ENCODE measurements around the gene HCN3.
A peak's percentile ranks its signal among the peaks of the same experiment; 100 is the strongest.

HCN3 gene

DNA sequence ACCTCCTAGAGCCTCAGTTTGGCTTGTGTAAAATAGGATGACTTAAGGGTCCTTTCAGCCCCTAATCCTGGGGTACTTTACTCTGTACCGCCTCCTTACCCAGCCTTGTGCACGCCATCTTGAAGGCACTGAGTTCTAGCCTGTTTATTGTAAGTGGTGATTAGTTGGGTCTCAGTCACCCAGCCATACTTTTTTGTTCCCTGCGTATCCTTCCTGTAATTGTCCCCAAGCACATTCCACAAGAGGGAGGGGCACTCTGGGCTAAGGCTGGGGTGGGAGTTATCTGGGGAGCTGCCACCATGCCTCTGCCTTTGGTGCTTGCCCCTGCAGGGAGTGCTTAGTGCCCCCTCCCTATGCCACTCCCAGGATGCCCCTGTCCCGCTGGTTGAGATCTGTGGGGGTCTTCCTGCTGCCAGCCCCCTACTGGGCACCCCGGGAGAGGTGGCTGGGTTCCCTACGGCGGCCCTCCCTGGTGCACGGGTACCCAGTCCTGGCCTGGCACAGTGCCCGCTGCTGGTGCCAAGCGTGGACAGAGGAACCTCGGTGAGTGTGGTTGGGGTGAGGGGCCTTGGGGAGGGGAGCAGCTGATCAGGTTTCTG, 32.3 kb downstream of the HCN3 start:
- peak overlapping the region; percentile 93 for H3K14ac ChIP-seq (ENCODE audit: low read length)
- peak overlapping the region; percentile 92 for H2BK5ac ChIP-seq (ENCODE audit: low read depth, low read length, poor library complexity)
- peaks cover 19 to 26% of the 10 kb centered on the region in 2 experiments for H3K4me1 ChIP-seq (ENCODE audit: control insufficient read depth in 1 of 2, insufficient read depth in 2 of 2, low read length in 2 of 2)
- H3K9ac ChIP-seq (ENCODE audit: low read length) = peak overlapping the region; percentile 97
- H3K4me2 ChIP-seq (ENCODE audit: low read length) = peak overlapping the region; percentile 86
- H3K9me3 ChIP-seq (ENCODE audit: insufficient read depth, low read depth, low read length) = no peaks in the 10 kb centered on the region
- peak overlapping the region; percentile 85 for H4K12ac ChIP-seq (ENCODE audit: low read depth, low read length)
- H2BK120ac ChIP-seq (ENCODE audit: insufficient read depth, low read length, poor library complexity) = peak overlapping the region; percentile 98
- peak overlapping the region; percentile 90 for H4K8ac ChIP-seq (ENCODE audit: low read depth, low read length)
- peak overlapping the region; percentile 11 for H3K23ac ChIP-seq (ENCODE audit: low read length)
- peak overlapping the region; percentile 94 for H4K91ac ChIP-seq (ENCODE audit: low read depth, low read length)
- peak overlapping the region; percentile 97 for H3K4ac ChIP-seq (ENCODE audit: low read depth, low read length)
- peaks cover 19 to 23% of the 10 kb centered on the region in 2 experiments for H3K36me3 ChIP-seq (ENCODE audit: control insufficient read depth in 1 of 2, insufficient read depth in 2 of 2, low read length in 2 of 2)
- no CpG with 5 or more reads among the region's 11 CpGs for WGBS (ENCODE audit: extremely low coverage, insufficient coverage, insufficient read length)
- no peaks in the 10 kb centered on the region for H3K27me3 ChIP-seq (ENCODE audit: insufficient read depth, low read length)
- peak overlapping the region; percentile 92 for H3K4me3 ChIP-seq (ENCODE audit: low read depth, low read length)
- peak overlapping the region; percentile 33 for H2AFZ ChIP-seq (ENCODE audit: insufficient read depth, low read length, poor library complexity)
- peaks cover 10% of the 10 kb centered on the region for H3K79me2 ChIP-seq (ENCODE audit: control insufficient read depth, insufficient read depth, low read length, poor library complexity)
- H2AK5ac ChIP-seq (ENCODE audit: low read length) = peak overlapping the region; percentile 93
- peak overlapping the region; percentile 21 for H2BK12ac ChIP-seq (ENCODE audit: low read length)
- H3K18ac ChIP-seq (ENCODE audit: low read length) = peak overlapping the region; percentile 87
- peak in 1 of 2 donors; percentile 17 for DNase-seq
- H3K79me1 ChIP-seq (ENCODE audit: low read length) = peaks cover 18% of the 10 kb centered on the region
- H3K27ac ChIP-seq (ENCODE audit: low read depth, low read length) = peak overlapping the region; percentile 85

DNA sequence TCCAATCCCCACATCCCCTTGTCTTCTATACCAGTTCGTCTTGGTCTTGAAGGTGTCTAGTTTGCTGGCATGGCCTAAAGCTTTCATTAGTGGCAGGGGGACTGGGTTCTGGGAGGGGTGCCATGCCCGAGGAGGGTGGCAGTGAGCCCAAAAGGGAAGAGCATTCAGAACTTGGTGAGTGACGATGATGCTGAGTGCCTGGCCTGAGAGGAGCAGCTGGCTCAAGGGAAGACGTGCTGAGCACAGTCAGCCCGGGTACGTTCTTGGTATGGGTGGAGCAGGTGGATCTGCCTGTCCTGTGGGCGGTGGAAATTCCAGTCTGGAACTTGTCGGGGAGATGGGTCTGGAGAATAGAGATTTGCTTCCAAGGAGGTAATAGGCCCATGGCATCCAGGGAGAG, 36.0 kb downstream of the HCN3 start:
- no peak overlapping the region for H3K4ac ChIP-seq (ENCODE audit: low read depth, low read length)
- H2AFZ ChIP-seq (ENCODE audit: insufficient read depth, low read length, poor library complexity) = no peak overlapping the region
- no peaks in the 10 kb centered on the region for H3K27me3 ChIP-seq (ENCODE audit: insufficient read depth, low read length)
- no peak overlapping the region for H3K27ac ChIP-seq (ENCODE audit: low read depth, low read length)
- no peak overlapping the region for H4K12ac ChIP-seq (ENCODE audit: low read depth, low read length)
- H2BK120ac ChIP-seq (ENCODE audit: insufficient read depth, low read length, poor library complexity) = no peak overlapping the region
- peaks cover 5 to 10% of the 10 kb centered on the region in 2 experiments for H3K4me1 ChIP-seq (ENCODE audit: control insufficient read depth in 1 of 2, insufficient read depth in 2 of 2, low read length in 2 of 2)
- H2BK5ac ChIP-seq (ENCODE audit: low read depth, low read length, poor library complexity) = no peak overlapping the region
- DNase-seq = no peak
- H3K36me3 ChIP-seq (ENCODE audit: control insufficient read depth in 1 of 2, insufficient read depth in 2 of 2, low read length in 2 of 2) = peaks cover 36 to 37% of the 10 kb centered on the region in 2 experiments
- H3K9me3 ChIP-seq (ENCODE audit: insufficient read depth, low read depth, low read length) = no peaks in the 10 kb centered on the region
- H3K79me2 ChIP-seq (ENCODE audit: control insufficient read depth, insufficient read depth, low read length, poor library complexity) = peaks cover 10% of the 10 kb centered on the region
- no peak overlapping the region for H3K4me3 ChIP-seq (ENCODE audit: low read depth, low read length)
- no peak overlapping the region for H3K14ac ChIP-seq (ENCODE audit: low read length)
- H3K9ac ChIP-seq (ENCODE audit: low read length) = no peak overlapping the region
- H4K91ac ChIP-seq (ENCODE audit: low read depth, low read length) = no peak overlapping the region
- H3K18ac ChIP-seq (ENCODE audit: low read length) = no peak overlapping the region
- no CpG with 5 or more reads among the region's 8 CpGs for WGBS (ENCODE audit: extremely low coverage, insufficient coverage, insufficient read length)
- H3K23ac ChIP-seq (ENCODE audit: low read length) = no peak overlapping the region
- no peak overlapping the region for H3K4me2 ChIP-seq (ENCODE audit: low read length)
- peaks cover 12% of the 10 kb centered on the region for H3K79me1 ChIP-seq (ENCODE audit: low read length)
- no peak overlapping the region for H2BK12ac ChIP-seq (ENCODE audit: low read length)
- no peak overlapping the region for H4K8ac ChIP-seq (ENCODE audit: low read depth, low read length)
- no peak overlapping the region for H2AK5ac ChIP-seq (ENCODE audit: low read length)

DNA sequence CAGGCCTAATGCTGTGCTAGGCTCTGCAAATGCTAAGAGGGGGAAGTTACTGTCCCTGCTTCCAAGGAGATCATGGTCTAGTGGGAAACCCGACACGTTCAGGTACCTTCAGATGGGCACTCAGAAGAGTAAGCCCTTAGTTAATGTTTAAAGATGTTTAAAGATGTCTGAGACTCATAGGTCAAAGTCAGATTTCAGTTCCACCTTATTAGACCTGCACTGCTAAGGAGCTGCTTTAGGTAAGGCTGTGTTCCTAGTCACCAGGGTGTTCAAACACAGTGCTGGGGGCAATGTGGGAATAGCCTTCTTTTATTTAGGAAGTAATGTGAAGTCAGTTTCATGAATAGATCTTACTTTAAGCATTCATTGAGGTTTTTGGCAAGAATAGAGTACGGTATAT, 39.7 kb downstream of the HCN3 start:
- H3K18ac ChIP-seq (ENCODE audit: low read length) = no peak overlapping the region
- H2BK120ac ChIP-seq (ENCODE audit: insufficient read depth, low read length, poor library complexity) = no peak overlapping the region
- H3K27ac ChIP-seq (ENCODE audit: low read depth, low read length) = no peak overlapping the region
- no peak for DNase-seq
- H3K9me3 ChIP-seq (ENCODE audit: insufficient read depth, low read depth, low read length) = no peaks in the 10 kb centered on the region
- no peak overlapping the region for H2BK12ac ChIP-seq (ENCODE audit: low read length)
- no peak overlapping the region for H2AFZ ChIP-seq (ENCODE audit: insufficient read depth, low read length, poor library complexity)
- no peak overlapping the region for H3K14ac ChIP-seq (ENCODE audit: low read length)
- no peak overlapping the region for H3K4ac ChIP-seq (ENCODE audit: low read depth, low read length)
- no peaks in the 10 kb centered on the region for H3K79me2 ChIP-seq (ENCODE audit: control insufficient read depth, insufficient read depth, low read length, poor library complexity)
- H3K27me3 ChIP-seq (ENCODE audit: insufficient read depth, low read length) = no peaks in the 10 kb centered on the region
- H3K23ac ChIP-seq (ENCODE audit: low read length) = no peak overlapping the region
- peaks cover 0 to 6% of the 10 kb centered on the region in 2 experiments for H3K4me1 ChIP-seq (ENCODE audit: control insufficient read depth in 1 of 2, insufficient read depth in 2 of 2, low read length in 2 of 2)
- H3K79me1 ChIP-seq (ENCODE audit: low read length) = no peaks in the 10 kb centered on the region
- H2AK5ac ChIP-seq (ENCODE audit: low read length) = no peak overlapping the region
- H4K91ac ChIP-seq (ENCODE audit: low read depth, low read length) = no peak overlapping the region
- H3K4me3 ChIP-seq (ENCODE audit: low read depth, low read length) = no peak overlapping the region
- no CpG with 5 or more reads among the region's 3 CpGs for whole genome bisulfite sequencing (ENCODE audit: extremely low coverage, insufficient coverage, insufficient read length)
- no peak overlapping the region for H3K9ac ChIP-seq (ENCODE audit: low read length)
- peaks cover 51 to 64% of the 10 kb centered on the region in 2 experiments for H3K36me3 ChIP-seq (ENCODE audit: control insufficient read depth in 1 of 2, insufficient read depth in 2 of 2, low read length in 2 of 2)
- H3K4me2 ChIP-seq (ENCODE audit: low read length) = no peak overlapping the region
- H4K8ac ChIP-seq (ENCODE audit: low read depth, low read length) = no peak overlapping the region
- H2BK5ac ChIP-seq (ENCODE audit: low read depth, low read length, poor library complexity) = no peak overlapping the region
- H4K12ac ChIP-seq (ENCODE audit: low read depth, low read length) = no peak overlapping the region

- Histone ChIP-seq H4K91ac (ENCODE audit: low read depth, low read length) (no peak overlapping the region), H3K18ac (ENCODE audit: low read length) (no peak overlapping the region), H3K79me1 (ENCODE audit: low read length) (no peaks in the 10 kb centered on the region), H2AFZ (ENCODE audit: insufficient read depth, low read length, poor library complexity) (no peak overlapping the region), H2BK12ac (ENCODE audit: low read length) (no peak overlapping the region), H3K79me2 (ENCODE audit: control insufficient read depth, insufficient read depth, low read length, poor library complexity) (peaks cover 2% of the 10 kb centered on the region), H3K14ac (ENCODE audit: low read length) (no peak overlapping the region), H2BK5ac (ENCODE audit: low read depth, low read length, poor library complexity) (no peak overlapping the region), H2AK5ac (ENCODE audit: low read length) (no peak overlapping the region), H3K4me2 (ENCODE audit: low read length) (no peak overlapping the region), H3K36me3 (ENCODE audit: control insufficient read depth in 1 of 2, insufficient read depth in 2 of 2, low read length in 2 of 2) (peaks cover 48 to 56% of the 10 kb centered on the region in 2 experiments), H3K9ac (ENCODE audit: low read length) (no peak overlapping the region), H3K9me3 (ENCODE audit: insufficient read depth, low read depth, low read length) (no peaks in the 10 kb centered on the region), H3K27me3 (ENCODE audit: insufficient read depth, low read length) (no peaks in the 10 kb centered on the region), H4K8ac (ENCODE audit: low read depth, low read length) (no peak overlapping the region), H3K27ac (ENCODE audit: low read depth, low read length) (no peak overlapping the region), H3K4me1 (ENCODE audit: control insufficient read depth in 1 of 2, insufficient read depth in 2 of 2, low read length in 2 of 2) (peaks cover 0 to 12% of the 10 kb centered on the region in 2 experiments), H4K12ac (ENCODE audit: low read depth, low read length) (no peak overlapping the region), H3K4me3 (ENCODE audit: low read depth, low read length) (no peak overlapping the region), H3K4ac (ENCODE audit: low read depth, low read length) (no peak overlapping the region), H2BK120ac (ENCODE audit: insufficient read depth, low read length, poor library complexity) (no peak overlapping the region), H3K23ac (ENCODE audit: low read length) (no peak overlapping the region)
- DNase-seq = no peak
- no CpG with 5 or more reads among the region's 9 CpGs for WGBS (ENCODE audit: extremely low coverage, insufficient coverage, insufficient read length)
Measured at GRCh38 chr1:155318082-155318481, 40.8 kb downstream of the HCN3 start.

All from trophoblast cell (in vitro differentiated cells and primary cell).